Tibial nerve (tissue), 4 donors: ENCODE measurements around the gene IZUMO4.

ENCODE experiments used
- EP300 ChIP-seq, 2 donors: sonication (generic); formaldehyde crosslinking; IDR thresholded peaks; one replicate each; pipeline ENCODE4 v1.6.1; 2017; ENCODE audit warnings: antibody characterized with exemption in 2 of 2, mild to moderate bottlenecking in 1 of 2
- POLR2A ChIP-seq, 2 donors: fragments of 450-650 bp; IDR thresholded peaks; one replicate each; pipeline ENCODE4 v1.6.1; 2017; ENCODE audit warnings: antibody characterized with exemption in 2 of 2, mild to moderate bottlenecking in 2 of 2, moderate library complexity in 2 of 2
- TF ChIP-seq, protein P1 (sequence below), 5 experiments: fragments of 200-600 bp in 3 of 5; fragments of 450-650 bp in 2 of 5; sonication (generic) in 3 of 5; IDR thresholded peaks; one replicate each; pipeline ENCODE4 v1.5.1; 2016 to 2019; ENCODE audit warnings: antibody characterized with exemption in 5 of 5, mild to moderate bottlenecking in 3 of 5, moderate library complexity in 2 of 5

DNA sequence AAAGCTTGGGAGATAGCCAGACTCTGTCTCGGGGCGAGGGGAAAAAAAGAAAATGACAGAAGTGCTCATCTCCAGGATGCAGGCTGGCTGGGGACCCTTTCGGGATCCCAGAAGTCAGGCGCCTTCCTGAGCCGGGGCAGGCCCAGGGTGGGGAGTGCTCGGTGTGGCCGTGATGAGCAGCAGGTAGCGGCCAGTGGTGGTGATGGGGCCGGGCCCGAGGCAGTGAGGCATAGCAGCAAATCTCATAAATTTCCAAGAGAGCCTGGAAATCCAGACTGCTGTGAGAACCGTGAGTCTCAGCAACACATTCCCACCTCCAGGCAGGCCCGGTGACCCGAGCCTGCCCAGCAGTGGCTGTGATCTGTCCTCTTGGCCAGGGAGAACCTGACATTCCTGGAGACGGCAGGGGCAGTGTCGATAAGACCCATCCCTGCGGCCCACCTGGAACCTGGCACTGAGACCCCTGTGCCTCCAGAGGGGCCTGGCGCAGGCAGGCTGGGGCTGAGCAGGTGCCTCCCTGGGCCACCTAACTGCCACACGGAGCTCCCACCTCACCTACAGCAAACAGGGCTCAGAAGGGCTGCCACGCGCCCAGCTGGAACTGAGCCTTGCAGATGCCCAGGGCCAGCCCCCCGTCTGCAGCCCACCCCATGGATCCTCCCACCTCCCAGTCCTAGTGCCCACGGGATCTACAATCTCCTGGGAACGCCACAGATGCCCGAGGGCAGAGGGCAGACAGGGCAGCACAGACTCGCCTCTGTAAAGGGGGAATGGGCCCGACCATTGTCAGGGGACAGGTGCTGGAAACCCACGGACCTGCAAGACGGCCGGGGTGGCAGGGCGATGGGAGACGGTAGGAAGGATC is 23.4 kb downstream of the IZUMO4 start:
- TF ChIP-seq, protein P1, sequence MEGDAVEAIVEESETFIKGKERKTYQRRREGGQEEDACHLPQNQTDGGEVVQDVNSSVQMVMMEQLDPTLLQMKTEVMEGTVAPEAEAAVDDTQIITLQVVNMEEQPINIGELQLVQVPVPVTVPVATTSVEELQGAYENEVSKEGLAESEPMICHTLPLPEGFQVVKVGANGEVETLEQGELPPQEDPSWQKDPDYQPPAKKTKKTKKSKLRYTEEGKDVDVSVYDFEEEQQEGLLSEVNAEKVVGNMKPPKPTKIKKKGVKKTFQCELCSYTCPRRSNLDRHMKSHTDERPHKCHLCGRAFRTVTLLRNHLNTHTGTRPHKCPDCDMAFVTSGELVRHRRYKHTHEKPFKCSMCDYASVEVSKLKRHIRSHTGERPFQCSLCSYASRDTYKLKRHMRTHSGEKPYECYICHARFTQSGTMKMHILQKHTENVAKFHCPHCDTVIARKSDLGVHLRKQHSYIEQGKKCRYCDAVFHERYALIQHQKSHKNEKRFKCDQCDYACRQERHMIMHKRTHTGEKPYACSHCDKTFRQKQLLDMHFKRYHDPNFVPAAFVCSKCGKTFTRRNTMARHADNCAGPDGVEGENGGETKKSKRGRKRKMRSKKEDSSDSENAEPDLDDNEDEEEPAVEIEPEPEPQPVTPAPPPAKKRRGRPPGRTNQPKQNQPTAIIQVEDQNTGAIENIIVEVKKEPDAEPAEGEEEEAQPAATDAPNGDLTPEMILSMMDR (IDR thresholded peaks at IDR 0.05) = no peak
- TF ChIP-seq POLR2A (IDR thresholded peaks at IDR 0.05) (no peak), EP300 (IDR thresholded peaks at IDR 0.05) (no peak)
